Kidney (tissue), 14 donors: Measurements from ENCODE around the gene TNFRSF8. TPM values are rescaled to one million over a fixed set of nuclear protein-coding genes. Genes with fewer than 3 reads are reported as not detected.
A peak's percentile ranks its signal among the peaks of the same experiment; 100 is the strongest.

ENCODE experiments used
- DNase-seq, 5 donors: peaks; one replicate each; pipeline ENCODE4 v3.0.0-alpha.2; 2013 to 2020
- FAIRE-seq: peaks from 2 replicates; lab custom pipeline; 2012; peaks lifted over from hg19 to GRCh38; lab: Jason Lieb, UNC
- H3K27ac ChIP-seq, 2 donors: one replicate each; pipeline ENCODE4 v1.7.0; 2013; ENCODE audit warnings: low read depth in 2 of 2, low read length in 2 of 2, inconsistent platforms in 1 of 2
- H3K27me3 ChIP-seq: one replicate; pipeline ENCODE4 v1.7.1; 2013; ENCODE audit warnings: low read length, inconsistent platforms; ENCODE audit not compliant: control insufficient read depth, insufficient read depth
- H3K36me3 ChIP-seq, 3 donors: one replicate each; pipeline versions ENCODE4 v1.7.0 to v1.7.1; 2013; ENCODE audit warnings: low read length in 3 of 3, control low read depth in 1 of 3, inconsistent platforms in 1 of 3; ENCODE audit not compliant: insufficient read depth in 3 of 3, control insufficient read depth in 2 of 3
- H3K4me1 ChIP-seq, 3 donors: one replicate each; pipeline versions ENCODE4 v1.7.0 to v1.7.1; 2013; ENCODE audit warnings: low read length in 3 of 3, inconsistent platforms in 1 of 3, low read depth in 1 of 3; ENCODE audit not compliant: control insufficient read depth in 2 of 3, insufficient read depth in 2 of 3
- H3K4me3 ChIP-seq, 3 donors: one replicate each; pipeline versions ENCODE4 v1.7.0 to v1.8.1; 2013; ENCODE audit warnings: low read length in 3 of 3, control low read depth in 1 of 3, inconsistent platforms in 1 of 3
- H3K9ac ChIP-seq, 3 donors: one replicate each; pipeline versions ENCODE4 v1.7.0 to v1.7.1; 2013; ENCODE audit warnings: low read length in 3 of 3, control low read depth in 1 of 3, inconsistent platforms in 1 of 3
- H3K9me3 ChIP-seq, 3 donors: one replicate each; pipeline versions ENCODE4 v1.7.0 to v1.7.1; 2013; ENCODE audit warnings: low read length in 3 of 3, control low read depth in 1 of 3, inconsistent platforms in 1 of 3; ENCODE audit not compliant: control insufficient read depth in 2 of 3, insufficient read depth in 1 of 3
- CTCF ChIP-seq: IDR thresholded peaks from 3 replicates; pipeline ENCODE4 v1.5.1; 2012; ENCODE audit warnings: mild to moderate bottlenecking, moderate library complexity, borderline replicate concordance; ENCODE audit not compliant: insufficient read depth; ENCODE audit errors: extremely low read depth
- intact Hi-C: fragments of 100-400 bp; cut with DNase I; formaldehyde crosslinking; loops from one replicate; pipeline ENCODE4 v1.11.1; 2022
- polyA plus RNA-seq: library from polyadenylated mRNA; stranded (reverse); fragments of 350-450 nt; fragmentation: Illumina TruSeq; extraction: RNeasy Lipid Tissue Mini Kit (QIAGEN cat#74804); gene quantifications from one replicate; pipeline ENCODE4 v1.2.3, GENCODE V29; 2014; ENCODE audit warnings: low read depth, low replicate concordance; ENCODE audit not compliant: insufficient read depth
- total RNA-seq: library from RNA; stranded (reverse); fragmentation: NEBNext Ultra II Directional; extraction: Animal tissue kit (Norgen Biotek cat#: 25700); gene quantifications from one replicate; pipeline ENCODE4 v1.2.1, GENCODE V29; 2021
- donor health status: control.
- donor health status: control.
- donor health status: control.
- donor health status: control.
- donor health status: control.
- donor health status: DM: yes; HTN: yes; CAD: no.
- donor health status: Normal renal cell carcinoma (clear cell type).

TNFRSF8 gene
- total and polyA plus RNA-seq, 2 donors from 2014 or later: 0.94 to 0.97 TPM

GRCh38 chr1:12081648-12082396 is 18.7 kb downstream of the TNFRSF8 start:
- H3K9ac ChIP-seq: no peak overlapping the region
- no peaks in the 10 kb centered on the region for H3K36me3 ChIP-seq
- FAIRE-seq (no peak), DNase-seq (peak in 1 of 5 donors; percentile 29)
- H3K4me1 ChIP-seq: no peaks in the 10 kb centered on the region
- no peak overlapping the region for H3K4me3 ChIP-seq
- TF ChIP-seq CTCF: no peak
- H3K27me3 ChIP-seq: no peaks in the 10 kb centered on the region
- peaks cover 0 to 6% (median 0%) of the 10 kb centered on the region in 3 donors for H3K9me3 ChIP-seq
- intact Hi-C loops: no loop called here
- H3K27ac ChIP-seq: no peak overlapping the region

GRCh38 chr1:12082988-12083387 is 19.9 kb downstream of the TNFRSF8 start:
- peaks cover 0 to 6% (median 0%) of the 10 kb centered on the region in 3 donors for H3K9me3 ChIP-seq
- H3K36me3 ChIP-seq: no peaks in the 10 kb centered on the region
- H3K4me1 ChIP-seq: no peaks in the 10 kb centered on the region
- no peaks in the 10 kb centered on the region for H3K27me3 ChIP-seq
- H3K9ac ChIP-seq: no peak overlapping the region
- H3K4me3 ChIP-seq: no peak overlapping the region
- FAIRE-seq (no peak), DNase-seq (no peak)
- TF ChIP-seq CTCF: no peak
- intact Hi-C loops: no loop called here
- no peak overlapping the region for H3K27ac ChIP-seq

GRCh38 chr1:12083766-12084165 is 20.7 kb downstream of the TNFRSF8 start:
- no peaks in the 10 kb centered on the region for H3K36me3 ChIP-seq
- H3K9me3 ChIP-seq: peaks cover 0 to 6% (median 0%) of the 10 kb centered on the region in 3 donors
- TF ChIP-seq CTCF: no peak
- intact Hi-C loops: no loop called here
- FAIRE-seq: no peak
- H3K27me3 ChIP-seq: no peaks in the 10 kb centered on the region
- no peak overlapping the region for H3K9ac ChIP-seq
- no peak overlapping the region for H3K27ac ChIP-seq
- no peaks in the 10 kb centered on the region for H3K4me1 ChIP-seq
- DNase-seq: no peak
- no peak overlapping the region for H3K4me3 ChIP-seq
